Heart left ventricle (tissue), 13 donors: ENCODE data around the gene PLSCR5.

Experiments
- POLR2A ChIP-seq, 2 donors: fragments of 450-650 bp; IDR thresholded peaks; one replicate each; pipeline ENCODE4 v1.6.1; 2017; ENCODE audit warnings: antibody characterized with exemption in 2 of 2, mild to moderate bottlenecking in 2 of 2, moderate library complexity in 2 of 2
- TF ChIP-seq, protein P1 (sequence below), 12 donors: fragments of 200-600 bp; sonication (generic) in 4 of 12; IDR thresholded peaks; one replicate each; pipeline versions ENCODE4 v1.5.0 to v1.8.0; 2018 to 2022; ENCODE audit warnings: antibody characterized with exemption in 12 of 12, mild to moderate bottlenecking in 5 of 12
- donor health status: ischemic (EF 13 %, LVEDD 7.1; RV severe dilation, severe dysfunction).
- donor health status: DM: no; HTN: yes; CAD: no.
- donor health status: DM: no; HTN: no; CAD: no.
- donor health status: ischemic (EF 25% LVEDD 6.9; RV normal size, moderate dysfunction).
- donor health status: ischemic (EF 25% LVEDD 5.7; RV mildly dilated, moderate dysfunction).
- donor health status: ischemic (EF 35%, LVEDD 5.7; RV mildly dilated, moderate dysfunction).
- donor health status: nonischemic (EF 11% LVEDD 7.7; RV severe dilation, severe dysfunction).
- donor health status: DM: yes; HTN: yes; CAD: no.
- donor health status: PGD.
- donor health status: ischemic (EF 29% LVEDD 5.4; RV normal size, mild dysfunction).
- donor health status: nonischemic (EF 23%, LVEDD 6.1; RV moderate dilation, normal function).

DNA sequence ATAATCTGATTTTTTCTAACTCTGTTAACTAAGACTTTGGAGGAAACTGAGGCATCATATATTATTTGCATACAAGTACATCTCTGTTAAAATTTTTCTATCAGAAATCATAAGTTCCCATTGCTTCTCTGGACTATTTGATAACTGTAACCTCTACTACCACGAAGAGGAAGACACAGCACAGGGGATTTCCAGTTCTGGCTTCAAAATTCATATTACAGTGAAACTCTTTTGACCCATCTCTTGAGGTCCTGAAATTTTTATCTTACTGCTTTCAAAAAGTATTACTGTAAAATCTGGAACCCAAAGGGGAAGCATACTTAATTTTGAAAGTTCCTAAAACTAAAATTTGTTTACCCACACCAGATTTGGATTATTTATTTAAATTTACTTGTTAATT, 64.9 kb downstream of the PLSCR5 start:
- TF ChIP-seq, protein P1, sequence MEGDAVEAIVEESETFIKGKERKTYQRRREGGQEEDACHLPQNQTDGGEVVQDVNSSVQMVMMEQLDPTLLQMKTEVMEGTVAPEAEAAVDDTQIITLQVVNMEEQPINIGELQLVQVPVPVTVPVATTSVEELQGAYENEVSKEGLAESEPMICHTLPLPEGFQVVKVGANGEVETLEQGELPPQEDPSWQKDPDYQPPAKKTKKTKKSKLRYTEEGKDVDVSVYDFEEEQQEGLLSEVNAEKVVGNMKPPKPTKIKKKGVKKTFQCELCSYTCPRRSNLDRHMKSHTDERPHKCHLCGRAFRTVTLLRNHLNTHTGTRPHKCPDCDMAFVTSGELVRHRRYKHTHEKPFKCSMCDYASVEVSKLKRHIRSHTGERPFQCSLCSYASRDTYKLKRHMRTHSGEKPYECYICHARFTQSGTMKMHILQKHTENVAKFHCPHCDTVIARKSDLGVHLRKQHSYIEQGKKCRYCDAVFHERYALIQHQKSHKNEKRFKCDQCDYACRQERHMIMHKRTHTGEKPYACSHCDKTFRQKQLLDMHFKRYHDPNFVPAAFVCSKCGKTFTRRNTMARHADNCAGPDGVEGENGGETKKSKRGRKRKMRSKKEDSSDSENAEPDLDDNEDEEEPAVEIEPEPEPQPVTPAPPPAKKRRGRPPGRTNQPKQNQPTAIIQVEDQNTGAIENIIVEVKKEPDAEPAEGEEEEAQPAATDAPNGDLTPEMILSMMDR (IDR thresholded peaks at IDR 0.05) = no peak
- TF ChIP-seq POLR2A (IDR thresholded peaks at IDR 0.05) = no peak
